GOT3 (cell line): ENCODE measurements around the gene BRWD1.
"Not testable (repeated sequence)": the region's sequence is repeated elsewhere in the genome, so short reads cannot be mapped to it uniquely, and the experiment has no call there.

Source experiments
- DNase-seq: peaks from one replicate; lab custom pipeline; 2025; ENCODE audit warnings: mixed read lengths; lab: John Stamatoyannopoulos, UW

Gene BRWD1

DNA sequence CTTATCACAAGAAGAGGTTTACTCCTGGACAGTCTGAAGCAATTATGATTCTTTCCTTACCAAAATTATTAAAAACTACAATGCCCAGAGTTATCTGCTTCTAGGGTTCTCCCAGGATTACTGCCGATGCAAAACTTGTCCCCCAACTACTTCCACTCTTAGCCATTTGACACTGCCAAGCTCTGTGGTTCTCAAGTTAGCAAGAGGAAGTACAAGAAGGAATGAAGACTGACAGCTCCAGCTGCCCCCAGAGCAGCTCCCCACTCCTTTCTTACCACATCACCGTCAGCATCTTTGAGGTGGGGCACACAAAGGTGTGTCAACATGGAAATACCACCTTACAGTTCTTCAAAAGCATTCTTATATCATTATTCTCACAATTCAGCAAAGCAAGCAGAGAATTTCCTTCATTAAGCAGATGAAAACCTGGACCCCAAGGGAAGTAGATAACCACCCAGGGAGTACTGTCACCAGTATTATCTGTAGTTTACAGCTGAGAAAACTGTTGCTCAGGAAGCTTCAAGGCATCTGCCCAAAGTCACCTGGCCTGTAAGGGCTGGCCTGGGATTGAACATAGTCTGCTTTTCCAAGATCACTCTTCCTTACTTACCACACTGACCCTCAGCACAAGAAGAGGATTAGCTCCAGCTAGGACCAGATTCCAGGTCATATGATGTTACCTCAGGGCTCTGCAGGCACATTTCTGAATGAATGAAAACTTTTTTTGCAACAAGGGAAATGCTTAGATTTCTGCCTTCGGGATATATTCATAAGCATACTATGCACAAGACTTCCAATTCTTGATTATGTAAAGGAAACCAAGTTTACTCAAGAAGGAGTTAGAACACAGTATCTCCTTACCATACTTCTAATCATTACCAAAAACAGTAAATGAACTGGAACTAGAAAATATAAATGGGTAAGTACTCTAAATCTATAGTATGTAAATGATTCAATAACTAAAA is 139.4 kb downstream of the BRWD1 start:
- no peak for DNase-seq

DNA sequence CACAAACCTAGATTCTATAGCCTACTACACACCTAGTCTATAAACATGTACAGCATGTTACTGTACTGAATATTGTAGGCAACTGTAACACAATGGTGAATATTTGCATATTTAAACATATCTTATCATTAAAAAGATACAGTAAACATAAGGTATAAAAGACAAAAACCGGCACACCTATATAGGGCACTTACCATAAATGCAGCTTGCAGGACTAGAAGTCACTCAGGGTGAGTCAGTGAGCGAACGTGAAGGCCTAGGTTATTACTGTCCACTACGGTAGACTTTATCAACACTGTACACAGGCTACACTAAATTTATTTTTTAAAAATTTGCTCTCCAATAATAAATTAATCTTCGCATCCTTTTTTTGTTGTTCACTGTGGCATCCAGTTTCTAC is 143.5 kb downstream of the BRWD1 start:
- no peak for DNase-seq

- no peak for DNase-seq
These were observed 144.6 kb downstream of the BRWD1 start for GRCh38 chr21:39168800-39169199.

GRCh38 chr21:39164523-39164922 is 148.9 kb downstream of the BRWD1 start:
- DNase-seq: no peak

DNA sequence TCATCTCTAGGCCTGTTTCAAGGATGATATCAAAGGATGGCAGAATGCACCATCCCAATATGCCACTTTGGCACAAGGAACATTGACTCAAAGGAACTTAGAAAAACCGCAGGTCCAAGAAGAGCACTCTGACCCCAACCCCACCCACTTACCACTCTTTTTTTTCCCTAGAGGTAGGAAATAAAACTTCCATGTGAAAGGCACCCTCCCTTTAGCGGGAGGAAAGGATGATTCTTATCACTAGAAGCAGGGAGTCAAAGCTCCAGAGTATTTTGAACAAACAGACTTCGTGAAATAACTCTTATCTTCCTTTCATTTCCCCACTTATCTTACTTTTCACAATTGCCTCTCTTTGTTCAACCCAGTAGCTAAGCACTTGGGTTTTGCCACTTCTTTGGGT is 152.4 kb downstream of the BRWD1 start:
- DNase-seq: no peak

- no peak for DNase-seq
These were observed 153.9 kb downstream of the BRWD1 start for GRCh38 chr21:39159342-39160063.

GRCh38 chr21:39157241-39157640 is 156.2 kb downstream of the BRWD1 start:
- not testable (repeated sequence) for DNase-seq

DNA sequence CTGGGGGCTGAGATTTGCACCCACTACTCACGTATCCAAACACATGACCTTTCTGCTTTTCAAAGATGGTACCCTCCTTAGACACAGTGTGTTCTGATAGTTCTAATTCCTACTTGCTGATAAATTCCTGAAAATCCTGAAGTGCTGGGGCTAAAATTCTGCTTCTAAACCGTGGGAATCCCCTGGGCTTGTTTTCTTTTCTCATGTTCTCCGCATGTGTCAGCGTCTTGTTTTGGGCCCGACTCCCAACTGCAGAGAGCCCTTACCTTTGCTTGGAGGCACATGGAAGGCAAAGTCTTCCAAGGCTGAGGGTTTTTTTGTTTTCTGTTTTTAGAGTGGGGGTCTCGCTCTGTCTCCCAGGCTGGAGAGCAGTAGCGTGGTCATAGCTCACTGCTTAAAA is 157.4 kb downstream of the BRWD1 start:
- no peak for DNase-seq

DNA sequence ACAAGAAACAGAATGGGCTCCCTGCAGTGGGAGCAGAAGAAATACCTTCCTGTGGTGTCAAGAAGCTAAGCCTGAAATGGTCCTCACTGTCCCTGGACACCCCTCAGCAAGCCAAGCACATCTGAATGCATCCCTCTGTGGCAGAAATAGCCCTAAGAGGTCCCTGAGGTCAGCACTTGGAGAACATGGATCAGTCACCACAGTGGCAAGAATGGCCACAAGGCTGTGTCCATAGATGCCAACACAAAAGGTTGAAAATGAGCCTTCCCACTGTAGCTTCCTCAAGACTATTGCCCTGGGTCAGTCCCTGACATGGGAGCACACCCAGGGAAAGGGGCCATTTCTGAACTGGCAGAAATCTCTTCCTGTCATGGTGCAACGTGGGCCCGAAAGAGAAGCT is 157.9 kb downstream of the BRWD1 start:
- DNase-seq: no peak

DNA sequence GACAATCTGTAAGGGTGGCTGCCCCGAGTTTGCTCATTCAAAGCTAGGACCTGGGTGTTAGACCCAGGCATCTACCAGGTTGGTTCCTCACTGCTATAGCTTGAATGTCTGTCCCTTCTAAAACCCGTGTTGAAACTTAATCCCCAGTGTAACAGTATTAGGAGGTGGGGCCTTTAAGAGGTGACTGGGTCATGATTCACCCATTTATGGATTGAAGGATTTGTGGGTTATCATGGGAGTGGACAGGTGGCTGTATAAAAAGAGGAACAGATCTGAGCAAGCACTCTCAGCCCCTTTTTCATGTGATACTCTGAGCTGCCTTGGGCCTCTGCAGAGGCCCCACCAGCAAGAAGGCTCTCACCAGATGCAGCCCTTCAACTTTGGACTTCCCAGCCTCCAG is 159.6 kb downstream of the BRWD1 start:
- no peak for DNase-seq

DNA sequence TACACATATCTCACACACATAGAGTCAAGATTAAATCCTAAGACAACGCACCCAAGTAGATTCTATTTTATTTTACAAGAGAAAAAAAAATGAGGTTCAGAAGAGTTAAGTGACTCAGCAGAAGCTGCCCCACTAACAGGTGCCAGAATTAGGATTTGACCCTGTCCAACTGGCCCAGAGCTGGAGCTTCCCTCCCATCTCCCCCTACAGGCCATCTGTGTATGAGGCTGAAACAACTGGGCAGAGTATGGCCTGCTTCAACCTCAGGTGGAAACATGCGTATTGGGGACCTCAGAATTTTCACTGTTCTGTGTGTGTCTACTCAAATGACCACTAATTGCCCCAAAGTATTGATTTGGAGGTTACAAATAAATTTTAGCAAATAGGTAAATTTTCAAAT is 160.1 kb downstream of the BRWD1 start:
- DNase-seq: no peak

GRCh38 chr21:39152271-39152670 is 161.2 kb downstream of the BRWD1 start:
- no peak for DNase-seq

GRCh38 chr21:39150877-39151276 is 162.6 kb downstream of the BRWD1 start:
- no peak for DNase-seq

GRCh38 chr21:39150316-39150715 is 163.1 kb downstream of the BRWD1 start:
- no peak for DNase-seq

- DNase-seq: no peak
These were observed 163.6 kb downstream of the BRWD1 start for GRCh38 chr21:39149882-39150281.

DNA sequence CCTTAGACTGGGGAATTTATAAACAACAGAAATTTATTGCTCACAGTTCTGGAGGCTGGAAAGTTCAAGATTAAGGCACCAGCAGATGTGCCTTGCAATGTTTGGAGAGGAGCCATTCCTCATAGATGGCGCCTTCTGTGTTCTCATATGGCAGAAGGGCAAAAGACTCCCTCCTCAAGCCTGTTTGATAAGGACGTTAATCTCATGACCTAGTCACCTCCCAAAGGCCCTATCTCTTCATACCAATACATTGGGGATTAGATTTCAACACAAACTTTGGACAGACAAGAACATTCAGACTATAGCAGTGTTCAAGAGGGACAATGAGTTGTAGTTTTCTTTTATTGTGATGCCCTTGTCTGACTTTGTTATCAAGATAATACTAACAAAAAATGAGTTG is 164.5 kb downstream of the BRWD1 start:
- DNase-seq: no peak

DNA sequence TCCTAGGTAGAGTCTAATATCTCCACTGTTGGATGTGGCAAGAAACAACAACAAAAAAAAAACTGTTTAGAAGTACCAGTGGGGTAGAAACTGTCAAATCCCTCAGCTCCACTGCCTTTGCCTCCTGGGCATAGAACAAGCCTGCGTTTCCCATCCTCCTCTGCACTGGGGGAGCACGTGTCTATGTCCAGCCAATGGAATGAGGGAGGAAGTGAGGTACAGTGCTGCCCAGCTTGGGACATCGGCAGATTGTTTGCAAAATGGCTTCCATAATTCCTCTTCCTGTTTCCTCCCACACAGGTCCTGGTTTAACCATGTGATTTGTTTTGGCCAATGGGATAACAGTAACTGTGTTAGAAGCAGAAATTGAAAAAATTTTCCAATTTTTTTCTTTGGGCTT is 169.2 kb downstream of the BRWD1 start:
- no peak for DNase-seq

- DNase-seq: no peak
These were observed 170.5 kb downstream of the BRWD1 start for GRCh38 chr21:39142972-39143371.

- no peak for DNase-seq
These were observed 171.9 kb downstream of the BRWD1 start for GRCh38 chr21:39141502-39141901.

DNA sequence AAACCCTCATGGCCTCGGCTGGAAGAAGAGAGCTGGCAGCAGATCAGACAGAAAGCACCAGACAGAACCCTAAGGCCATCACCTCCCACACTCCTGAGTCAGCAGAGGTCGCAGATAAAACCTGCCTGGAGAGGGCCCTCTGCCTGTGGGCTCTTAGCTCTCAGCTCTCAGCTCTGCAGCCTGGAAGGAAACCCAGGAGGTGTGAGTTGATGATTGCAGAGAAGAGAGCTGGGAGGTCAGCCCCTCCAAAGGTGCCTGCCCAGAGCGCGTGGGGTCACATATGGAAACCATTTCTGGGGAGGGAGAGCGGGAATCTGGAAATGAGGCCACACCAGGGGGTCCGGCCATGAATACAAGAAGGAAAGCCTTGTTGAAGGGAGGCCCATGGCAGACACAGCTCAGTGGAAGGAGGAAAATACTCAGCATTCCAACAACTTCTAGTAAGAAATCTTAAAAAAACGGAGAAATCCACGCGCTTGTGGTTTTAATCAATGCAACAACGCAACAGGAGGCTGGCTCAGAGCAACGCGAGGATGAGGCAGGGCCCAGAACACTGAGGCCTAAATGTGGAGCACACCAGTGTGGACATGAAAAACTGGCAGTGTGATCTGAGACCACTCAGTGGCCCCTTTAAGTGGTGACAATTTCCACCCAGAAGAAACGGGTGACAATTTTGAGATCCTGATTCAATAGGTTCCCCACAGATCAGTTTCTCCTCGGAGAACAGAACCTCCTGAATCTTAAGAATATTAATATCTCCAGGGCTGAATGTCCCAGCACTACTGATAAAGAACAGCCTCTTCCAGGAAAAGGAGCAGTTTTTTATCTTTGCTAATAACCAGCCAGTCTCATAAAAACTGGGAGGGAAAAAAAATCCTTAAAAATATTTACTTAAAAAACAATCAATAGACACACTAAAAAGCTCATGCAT is 175.9 kb downstream of the BRWD1 start:
- DNase-seq: no peak

- DNase-seq: no peak
These were observed 176.7 kb downstream of the BRWD1 start for GRCh38 chr21:39136711-39137110.

GRCh38 chr21:39136138-39136537 is 177.3 kb downstream of the BRWD1 start:
- not testable (repeated sequence) for DNase-seq
